Endothelial cell of umbilical vein (primary cell): ENCODE results near the gene ALK. TPM values are rescaled to one million over a fixed set of nuclear protein-coding genes. Genes with fewer than 3 reads are reported as not detected.

Source experiments
- BruUV-seq: library from RNA; stranded (reverse); fragments of 400-500 nt; replicated peaks from 2 replicates; lab custom pipeline; 2021; lab: Mats Ljungman, UMichigan
- CTCF ChIA-PET: fragments of 300-600, 350-600 bp; sonication (Branson Sonifier 250); formaldehyde crosslinking; loops from one replicate; lab custom pipeline; 2021; ENCODE audit warnings: antibody characterized with exemption, inconsistent platforms; lab: Charles Lee
- POLR2A ChIA-PET: fragments of 300-600, 350-600 bp; sonication (Branson Sonifier 250); formaldehyde crosslinking; loops from one replicate; lab custom pipeline; 2021; ENCODE audit warnings: antibody characterized with exemption, inconsistent platforms; lab: Charles Lee
- DNase-seq: peaks from one replicate; pipeline ENCODE4 v3.0.0-alpha.2; 2011; ENCODE audit warnings: low read depth, low spot score
- FAIRE-seq: peaks from 2 replicates; lab custom pipeline; 2011; peaks lifted over from hg19 to GRCh38; lab: Jason Lieb, UNC
- H2AFZ ChIP-seq: 2 replicates; pipeline ENCODE4 v1.6.0; 2012; ENCODE audit warnings: low read depth, low read length, control low read depth, inconsistent platforms
- H3K27ac ChIP-seq: 2 replicates; pipeline ENCODE4 v1.5.1; 2011; ENCODE audit warnings: low read depth, mild to moderate bottlenecking, control low read depth, low read length, moderate library complexity; ENCODE audit not compliant: insufficient read depth
- H3K27me3 ChIP-seq, 2 experiments: 2 replicates each; pipeline versions ENCODE4 v1.6.0 to v1.6.1; 2011; ENCODE audit warnings: low read length in 2 of 2, mixed read lengths in 1 of 2; ENCODE audit not compliant: control insufficient read depth in 2 of 2, insufficient read depth in 2 of 2
- H3K36me3 ChIP-seq, 2 experiments: 2 replicates in 1 of 2; 3 replicates in 1 of 2; pipeline ENCODE4 v1.5.1; 2011; ENCODE audit warnings: low read length in 2 of 2, mild to moderate bottlenecking in 1 of 2, moderate library complexity in 1 of 2; ENCODE audit not compliant: control insufficient read depth in 2 of 2, insufficient read depth in 2 of 2; ENCODE audit errors: extremely low read depth in 1 of 2
- H3K4me1 ChIP-seq: 3 replicates; pipeline ENCODE4 v1.5.1; 2011; ENCODE audit warnings: mild to moderate bottlenecking, low read length; ENCODE audit not compliant: control insufficient read depth, insufficient read depth; ENCODE audit errors: extremely low read depth
- H3K4me2 ChIP-seq: 2 replicates; pipeline ENCODE4 v1.6.1; 2011; ENCODE audit warnings: low read length, control low read depth, mixed read lengths; ENCODE audit not compliant: insufficient read depth
- H3K4me3 ChIP-seq, 3 experiments: fragments of 200-600 bp in 1 of 3; sonication (generic), shearing (Covaris generic) in 1 of 3; replicated peaks in 1 of 3; 2 replicates each; pipeline ENCODE4 v1.5.1; 2011 to 2016; ENCODE audit warnings: control low read depth in 3 of 3, low read length in 3 of 3, mild to moderate bottlenecking in 2 of 3, inconsistent platforms in 1 of 3, low read depth in 1 of 3, moderate library complexity in 1 of 3; ENCODE audit not compliant: insufficient read depth in 1 of 3
- H3K79me2 ChIP-seq: 2 replicates; pipeline ENCODE4 v1.6.0; 2012; ENCODE audit warnings: low read length, inconsistent platforms; ENCODE audit not compliant: control insufficient read depth, insufficient read depth
- H3K9ac ChIP-seq: replicated peaks from 2 replicates; pipeline ENCODE3; 2011; ENCODE audit warnings: low read length, control low read depth; ENCODE audit not compliant: insufficient read depth; ENCODE audit errors: extremely low read depth
- H3K9me1 ChIP-seq: replicated peaks from 3 replicates; pipeline ENCODE4 v1.6.0; 2011; ENCODE audit warnings: mild to moderate bottlenecking, low read length; ENCODE audit not compliant: control insufficient read depth, insufficient read depth; ENCODE audit errors: extremely low read depth
- H3K9me3 ChIP-seq: replicated peaks from 2 replicates; pipeline ENCODE4 v1.5.1; 2012; ENCODE audit warnings: low read length, inconsistent platforms; ENCODE audit not compliant: control insufficient read depth, insufficient read depth
- H4K20me1 ChIP-seq: replicated peaks from 2 replicates; pipeline ENCODE3; 2011; ENCODE audit warnings: mild to moderate bottlenecking, low read length; ENCODE audit not compliant: control insufficient read depth, insufficient read depth; ENCODE audit errors: extremely low read depth
- EZH2 ChIP-seq: IDR thresholded peaks from 2 replicates; pipeline ENCODE4 v1.6.1; 2012; ENCODE audit warnings: borderline replicate concordance, low read depth, mild to moderate bottlenecking, moderate library complexity, low read length, inconsistent platforms; ENCODE audit not compliant: severe bottlenecking
- FOS ChIP-seq: IDR thresholded peaks from 2 replicates; pipeline ENCODE4 v1.6.1; 2011; ENCODE audit warnings: mild to moderate bottlenecking, low read length, moderate library complexity, borderline replicate concordance; ENCODE audit not compliant: insufficient read depth
- GATA2 ChIP-seq: IDR thresholded peaks from 2 replicates; pipeline ENCODE4 v1.7.0; 2011; ENCODE audit warnings: low read depth, mild to moderate bottlenecking, moderate library complexity, mixed read lengths, low read length; ENCODE audit not compliant: insufficient read length, insufficient read depth
- JUN ChIP-seq: IDR thresholded peaks from 2 replicates; pipeline ENCODE4 v1.6.1; 2011; ENCODE audit warnings: borderline replicate concordance, low read depth; ENCODE audit not compliant: insufficient read length, insufficient read depth
- MYC ChIP-seq: IDR thresholded peaks from one replicate; pipeline ENCODE4 v1.6.1; 2011; ENCODE audit warnings: mild to moderate bottlenecking, low read depth, low read length
- POLR2A ChIP-seq: IDR thresholded peaks from 2 replicates; pipeline ENCODE4 v1.6.1; 2012; ENCODE audit warnings: low read depth, mild to moderate bottlenecking, control low read depth, low read length
- POLR2AphosphoS5 ChIP-seq: IDR thresholded peaks from 2 replicates; pipeline ENCODE4 v1.6.1; 2012; ENCODE audit warnings: low read depth, mild to moderate bottlenecking, control low read depth, low read length, moderate library complexity; ENCODE audit not compliant: insufficient read depth
- dilution Hi-C: fragments of 300-500 bp; cut with MboI; formaldehyde crosslinking; loops from one replicate; pipeline ENCODE4 v1.15.0; 2019; ENCODE audit warnings: low sequenced_read_pairs; ENCODE audit not compliant: extremely low pct_ligation_motif_present
- intact Hi-C: fragments of 100-400 bp; cut with micrococcal nuclease; formaldehyde crosslinking; loops from one replicate; pipeline ENCODE4 v1.10.0; 2022
- polyA plus RNA-seq, 4 experiments: library from polyadenylated mRNA; depleted of rRNA in 3 of 4; stranded (reverse) in 3 of 4; unstranded in 1 of 4; fragments of >200 nt; gene quantifications; 2 replicates each; pipeline versions ENCODE4 v1.2.1 to v1.2.3, GENCODE V29; 2011 to 2012; ENCODE audit warnings: missing spikeins in 1 of 4
- total RNA-seq: library from RNA; stranded (reverse); gene quantifications from 2 replicates; pipeline ENCODE4 v1.2.3, GENCODE V29; 2021
- TF ChIP-seq, protein P1 (sequence below): IDR thresholded peaks from 2 replicates; pipeline ENCODE4 v1.6.1; 2011; ENCODE audit not compliant: insufficient read depth, insufficient read length
- TF ChIP-seq, protein P2 (sequence below), 2 donors: IDR thresholded peaks; 1 replicate in 1 of 2; 2 replicates in 1 of 2; pipeline ENCODE4 v1.5.1; 2011; ENCODE audit warnings: low read length in 2 of 2, mild to moderate bottlenecking in 2 of 2, moderate library complexity in 2 of 2, control low read depth in 1 of 2, inconsistent platforms in 1 of 2, low read depth in 1 of 2; ENCODE audit not compliant: insufficient read depth in 1 of 2; ENCODE audit errors: extremely low read depth in 1 of 2

ALK gene
- total and polyA plus RNA-seq, 2 donors (not counting 3 experiments of a cell fraction or from before 2014, with no cell fraction given), result not detected

DNA sequence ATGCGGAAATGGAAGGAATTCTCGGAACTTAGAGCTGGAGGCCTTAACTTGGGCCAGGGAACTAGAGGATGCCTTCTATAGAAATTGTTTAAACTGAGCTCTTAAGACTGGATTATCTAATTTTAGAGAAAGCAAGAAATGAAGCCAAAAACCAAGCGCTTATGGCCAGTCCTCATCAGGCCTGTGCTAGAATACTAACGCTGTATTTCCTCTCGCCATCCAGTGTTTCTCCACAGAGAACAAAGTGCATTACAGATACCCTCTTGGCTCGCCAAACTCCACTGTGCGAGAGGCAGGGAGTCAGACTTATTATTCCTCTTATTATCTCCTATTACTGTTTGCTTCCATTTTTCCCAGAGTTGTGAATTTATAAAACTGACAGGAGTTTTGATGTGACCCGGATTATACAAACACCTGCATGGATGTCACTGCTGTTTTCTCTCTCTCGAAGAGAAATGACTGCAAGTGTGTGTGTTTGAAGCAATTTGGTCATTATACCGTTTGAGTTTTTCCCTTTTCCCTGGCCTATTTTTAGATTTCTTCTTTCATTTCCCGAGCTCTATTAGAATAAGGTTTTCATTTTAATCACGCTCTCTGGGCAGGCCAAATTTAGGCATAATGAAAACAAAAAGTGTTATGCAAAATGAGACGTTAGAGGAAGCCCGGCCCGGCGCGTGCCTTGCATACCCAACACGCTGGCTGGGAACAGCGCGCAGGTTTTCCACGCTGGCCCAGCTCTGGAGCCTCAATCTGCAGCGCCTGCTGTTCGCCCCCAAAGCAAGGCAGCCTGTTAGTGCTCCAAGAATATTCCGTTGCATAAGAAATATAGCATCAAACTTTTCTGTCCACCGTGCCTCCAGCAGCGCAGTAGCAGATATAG is 103.3 kb downstream of the ALK start:
- no peak overlapping the region for H3K27ac ChIP-seq
- no peaks in the 10 kb centered on the region for H4K20me1 ChIP-seq
- H2AFZ ChIP-seq, result no peak overlapping the region
- H3K4me2 ChIP-seq, result no peak overlapping the region
- no peaks in the 10 kb centered on the region for H3K27me3 ChIP-seq
- no peak for FAIRE-seq
- ChIA-PET POLR2A (no interaction called here), CTCF (no interaction called here)
- BruUV-seq, result no TSS peak
- no peak overlapping the region for H3K4me3 ChIP-seq
- H3K9me1 ChIP-seq, result no peaks in the 10 kb centered on the region
- no peaks in the 10 kb centered on the region for H3K4me1 ChIP-seq
- intact Hi-C loops, result no loop called here
- no peaks in the 10 kb centered on the region for H3K36me3 ChIP-seq
- TF ChIP-seq FOS (no peak), JUN (no peak), EZH2 (no peak), POLR2A (no peak), MYC (no peak), POLR2AphosphoS5 (no peak), GATA2 (no peak)
- TF ChIP-seq, protein P1, sequence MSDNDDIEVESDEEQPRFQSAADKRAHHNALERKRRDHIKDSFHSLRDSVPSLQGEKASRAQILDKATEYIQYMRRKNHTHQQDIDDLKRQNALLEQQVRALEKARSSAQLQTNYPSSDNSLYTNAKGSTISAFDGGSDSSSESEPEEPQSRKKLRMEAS, result no peak
- TF ChIP-seq, protein P2, sequence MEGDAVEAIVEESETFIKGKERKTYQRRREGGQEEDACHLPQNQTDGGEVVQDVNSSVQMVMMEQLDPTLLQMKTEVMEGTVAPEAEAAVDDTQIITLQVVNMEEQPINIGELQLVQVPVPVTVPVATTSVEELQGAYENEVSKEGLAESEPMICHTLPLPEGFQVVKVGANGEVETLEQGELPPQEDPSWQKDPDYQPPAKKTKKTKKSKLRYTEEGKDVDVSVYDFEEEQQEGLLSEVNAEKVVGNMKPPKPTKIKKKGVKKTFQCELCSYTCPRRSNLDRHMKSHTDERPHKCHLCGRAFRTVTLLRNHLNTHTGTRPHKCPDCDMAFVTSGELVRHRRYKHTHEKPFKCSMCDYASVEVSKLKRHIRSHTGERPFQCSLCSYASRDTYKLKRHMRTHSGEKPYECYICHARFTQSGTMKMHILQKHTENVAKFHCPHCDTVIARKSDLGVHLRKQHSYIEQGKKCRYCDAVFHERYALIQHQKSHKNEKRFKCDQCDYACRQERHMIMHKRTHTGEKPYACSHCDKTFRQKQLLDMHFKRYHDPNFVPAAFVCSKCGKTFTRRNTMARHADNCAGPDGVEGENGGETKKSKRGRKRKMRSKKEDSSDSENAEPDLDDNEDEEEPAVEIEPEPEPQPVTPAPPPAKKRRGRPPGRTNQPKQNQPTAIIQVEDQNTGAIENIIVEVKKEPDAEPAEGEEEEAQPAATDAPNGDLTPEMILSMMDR (IDR thresholded peaks at IDR 0.05; ENCODE audit: extremely low read depth in 1 of 2, insufficient read depth in 1 of 2, low read depth in 1 of 2, low read length in 2 of 2), result no peak
- dilution Hi-C loops, result no loop called here
- no peak for DNase-seq
- H3K9me3 ChIP-seq, result peaks cover 2% of the 10 kb centered on the region
- H3K79me2 ChIP-seq, result no peaks in the 10 kb centered on the region
- H3K9ac ChIP-seq, result no peak overlapping the region
